NCI-H345 (cell line): Measurements from ENCODE around the gene MT1M.

Experiments
- DNase-seq: peaks from one replicate; lab custom pipeline; 2025; lab: John Stamatoyannopoulos, UW

MT1M gene

DNA sequence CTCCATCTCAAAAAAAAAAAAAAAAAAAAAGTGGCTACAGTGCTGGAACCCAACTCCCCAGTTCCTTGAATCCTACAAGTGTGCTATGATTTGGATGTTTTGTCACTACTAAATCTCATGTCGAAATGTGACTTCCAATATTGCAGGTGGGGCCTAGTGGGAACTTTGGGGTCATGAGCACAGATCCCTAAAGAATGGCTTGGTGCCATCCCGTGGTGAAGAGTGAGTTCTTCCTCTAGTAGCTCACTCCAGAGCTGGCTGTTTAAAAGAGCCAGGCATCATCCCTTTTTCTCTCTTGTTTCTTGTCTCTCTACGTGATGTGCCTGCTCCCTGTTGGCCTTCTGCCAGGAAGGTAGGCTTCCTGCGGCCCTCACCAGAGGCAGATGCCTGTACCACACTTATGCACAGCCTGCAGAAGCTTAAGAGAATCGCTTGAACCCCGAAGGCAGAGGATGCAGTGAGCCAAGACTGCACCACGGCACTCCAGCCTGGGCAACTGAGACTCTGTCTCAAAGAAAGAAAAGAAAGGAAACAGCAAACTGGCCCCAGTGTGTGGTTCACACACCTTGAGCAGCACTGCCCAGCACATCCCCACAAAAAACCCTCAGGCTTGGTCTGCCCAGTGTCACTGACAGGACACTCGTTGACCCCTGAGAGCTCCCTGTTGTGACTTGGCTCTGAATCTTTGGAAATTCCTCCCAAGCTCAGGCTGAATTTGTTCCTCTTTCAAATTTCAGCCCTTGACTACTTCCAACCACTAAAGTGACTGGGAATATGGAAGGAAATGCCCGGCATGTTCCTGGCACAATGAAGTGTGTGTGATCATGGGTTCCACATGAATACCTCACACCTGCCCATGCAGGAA lies 3.7 kb upstream of the MT1M start:
- DNase-seq = no peak

DNA sequence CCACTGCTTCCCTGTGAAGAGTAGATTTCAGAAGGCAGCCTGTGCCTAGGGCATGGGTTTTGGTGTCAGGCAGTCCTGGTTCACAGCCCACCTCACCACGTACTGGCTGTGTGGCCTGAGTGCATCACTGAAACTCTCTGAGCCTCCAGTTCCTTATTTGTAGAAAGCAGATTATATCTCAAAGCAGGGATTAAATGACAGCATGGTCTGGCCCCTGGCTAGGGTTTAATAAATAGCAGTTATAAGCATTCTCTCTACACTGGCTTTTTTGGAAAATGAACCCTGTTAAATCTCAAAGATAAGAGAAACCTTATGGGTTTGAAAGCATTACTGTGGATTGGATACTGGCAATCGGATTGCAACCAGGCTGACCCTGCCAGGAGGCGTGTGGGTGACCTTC lies 2.9 kb upstream of the MT1M start:
- DNase-seq = no peak

DNA sequence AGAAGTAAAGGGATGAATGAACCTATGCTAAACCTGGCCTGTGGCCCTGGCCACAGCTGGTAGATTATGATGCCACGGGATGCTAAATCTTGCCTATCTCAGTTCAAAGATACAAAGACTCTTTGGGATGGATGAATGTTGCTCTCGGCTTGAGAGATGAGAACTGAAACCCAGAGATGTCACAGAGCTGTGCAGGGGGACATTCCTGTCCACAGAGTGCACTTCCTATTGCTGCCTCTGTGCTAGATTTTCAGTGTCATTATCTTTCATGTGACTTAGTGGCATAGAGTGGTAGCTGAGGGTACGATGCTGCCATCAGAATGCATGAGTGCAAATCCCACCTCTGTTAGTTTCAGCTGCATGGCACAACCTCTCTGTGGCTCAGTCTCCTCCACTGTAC lies 2.3 kb upstream of the MT1M start:
- no peak for DNase-seq

DNA sequence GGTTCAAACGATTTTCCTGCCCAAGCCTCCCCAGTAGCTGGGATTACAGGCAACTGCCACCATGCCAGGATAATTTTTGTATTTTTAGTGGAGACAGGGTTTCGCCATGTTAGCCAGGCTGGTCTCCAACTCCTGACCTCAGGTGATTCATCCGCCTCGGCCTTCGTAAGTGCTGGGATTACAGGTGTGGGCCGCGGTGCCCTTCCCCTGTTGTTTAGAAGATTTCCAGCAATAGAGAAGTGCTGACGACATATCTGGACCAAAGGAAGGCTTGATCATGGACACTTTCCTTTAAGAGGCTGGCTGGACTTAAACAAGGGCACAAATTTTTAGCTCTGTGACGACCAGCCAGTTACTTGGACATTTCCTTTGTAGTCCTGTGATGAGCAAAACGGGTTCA lies 1.3 kb upstream of the MT1M start:
- DNase-seq = no peak

DNA sequence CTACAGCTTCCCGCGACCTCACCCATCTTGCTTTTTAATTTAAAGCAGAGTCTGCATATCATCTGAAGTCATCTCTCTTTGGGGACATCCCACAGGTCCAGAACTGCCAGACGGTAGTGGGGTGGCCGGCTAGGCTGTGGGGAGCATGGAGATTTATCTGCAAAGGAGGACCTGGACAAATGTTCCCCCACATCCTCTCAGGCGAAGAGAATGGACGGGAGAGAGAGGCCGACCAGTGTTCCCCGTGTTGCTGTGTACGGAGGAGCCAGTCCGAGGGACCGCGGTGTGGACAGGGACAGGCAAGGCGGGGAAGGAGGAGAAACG lies 665 bp upstream of the MT1M start:
- no peak for DNase-seq

DNA sequence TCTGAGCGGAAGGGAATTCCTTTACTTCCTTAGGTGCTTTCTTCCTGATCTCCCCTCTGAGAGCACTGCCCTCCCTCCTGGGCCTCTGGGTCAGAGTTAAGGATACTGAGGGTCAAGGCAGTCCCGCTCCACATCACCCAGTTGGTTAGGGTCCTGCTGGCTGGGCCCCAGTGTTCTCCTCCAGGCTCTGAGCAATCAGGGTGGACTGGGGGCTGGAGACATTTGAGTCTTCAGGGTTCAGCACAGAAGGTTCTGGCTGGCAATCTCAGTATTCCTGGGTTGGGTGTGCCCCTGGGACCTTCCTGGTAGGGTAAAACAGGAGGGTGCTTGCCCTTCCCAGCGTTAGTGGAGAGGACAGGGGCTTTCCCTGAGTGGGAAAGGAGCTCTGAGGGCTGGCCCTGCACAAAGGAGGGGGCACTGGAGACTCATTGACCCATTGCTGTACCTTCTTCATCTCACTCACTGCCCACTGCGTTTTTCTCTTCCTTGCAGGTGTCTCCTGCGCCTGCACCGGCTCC lies 448 bp downstream of the MT1M start:
- no peak for DNase-seq

DNA sequence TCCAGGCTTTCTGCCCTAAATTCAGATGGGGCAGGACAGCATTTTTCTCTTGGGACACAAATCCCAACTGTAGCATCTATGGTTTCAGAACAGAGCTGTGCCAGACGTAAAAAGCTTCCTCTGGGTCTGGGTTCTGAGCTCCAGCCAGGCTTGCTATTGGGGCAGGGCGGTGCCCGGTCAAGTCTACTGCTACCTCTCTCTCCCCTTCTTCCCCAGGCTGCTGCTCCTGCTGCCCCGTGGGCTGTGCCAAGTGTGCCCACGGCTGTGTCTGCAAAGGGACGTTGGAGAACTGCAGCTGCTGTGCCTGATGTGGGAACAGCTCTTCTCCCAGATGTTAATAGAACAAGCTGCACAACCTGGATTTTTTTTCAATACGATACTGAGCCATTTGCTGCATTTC lies 1.1 kb downstream of the MT1M start:
- DNase-seq = no peak

DNA sequence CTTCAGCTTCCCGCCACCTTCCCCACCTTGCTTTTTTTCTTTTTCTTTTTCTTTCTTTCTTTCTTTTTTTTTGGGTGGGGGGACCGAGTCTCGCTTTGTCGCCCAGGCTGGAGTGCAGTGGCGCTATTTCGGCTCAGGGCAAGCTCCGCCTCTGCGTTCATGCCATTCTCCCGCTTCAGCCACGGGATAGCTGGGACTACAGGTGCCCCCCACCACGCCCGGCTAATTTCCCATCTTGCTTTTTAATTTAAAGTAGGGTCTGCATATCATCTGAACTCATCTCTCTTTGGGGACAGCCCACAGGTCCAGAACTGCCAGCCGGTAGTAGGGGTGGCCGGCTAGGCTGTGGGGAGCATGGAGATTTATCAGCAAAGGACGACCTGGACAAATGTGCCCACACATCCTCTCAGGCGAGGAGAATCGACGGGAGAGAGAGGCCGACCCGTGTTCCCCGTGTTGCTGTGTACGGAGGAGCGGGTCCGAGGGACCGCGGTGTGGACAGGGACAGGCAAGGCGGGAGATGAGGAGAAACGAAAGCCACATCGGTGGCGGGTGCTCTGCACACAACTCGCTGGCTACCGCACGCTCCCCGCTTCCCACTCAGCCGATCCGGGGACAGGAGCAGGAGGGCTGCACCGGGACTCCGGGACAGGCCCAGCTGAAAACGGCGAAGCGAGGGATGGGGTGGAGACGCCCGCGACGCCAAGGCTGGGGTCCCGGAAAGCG lies 2.4 kb downstream of the MT1M start:
- DNase-seq = no peak

DNA sequence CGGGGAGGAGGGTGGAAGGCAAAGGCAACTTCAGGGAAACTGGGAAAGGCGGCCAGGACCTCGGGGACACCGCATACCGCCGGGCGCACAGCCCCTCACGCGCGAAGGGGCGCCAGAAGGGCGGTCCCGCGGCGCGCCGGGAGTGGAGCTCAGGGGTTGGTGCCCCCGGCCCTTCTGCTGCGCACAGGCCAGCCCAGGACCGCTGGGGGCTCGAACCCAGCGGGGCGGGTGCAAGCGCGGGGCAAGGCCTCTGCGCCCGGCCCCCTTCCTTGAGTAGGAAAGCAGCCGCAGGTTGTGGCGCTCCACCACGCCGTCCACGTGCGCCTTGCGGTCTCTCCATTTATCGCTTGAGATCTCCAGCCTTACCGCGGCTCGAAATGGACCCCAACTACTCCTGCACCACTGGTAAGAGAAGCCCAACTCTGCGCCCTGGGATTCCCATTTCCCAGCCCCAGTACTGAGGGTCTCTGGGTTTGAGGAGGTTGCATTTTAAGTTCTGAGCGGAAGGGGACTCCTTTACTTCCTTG lies 3.0 kb downstream of the MT1M start:
- no peak for DNase-seq

DNA sequence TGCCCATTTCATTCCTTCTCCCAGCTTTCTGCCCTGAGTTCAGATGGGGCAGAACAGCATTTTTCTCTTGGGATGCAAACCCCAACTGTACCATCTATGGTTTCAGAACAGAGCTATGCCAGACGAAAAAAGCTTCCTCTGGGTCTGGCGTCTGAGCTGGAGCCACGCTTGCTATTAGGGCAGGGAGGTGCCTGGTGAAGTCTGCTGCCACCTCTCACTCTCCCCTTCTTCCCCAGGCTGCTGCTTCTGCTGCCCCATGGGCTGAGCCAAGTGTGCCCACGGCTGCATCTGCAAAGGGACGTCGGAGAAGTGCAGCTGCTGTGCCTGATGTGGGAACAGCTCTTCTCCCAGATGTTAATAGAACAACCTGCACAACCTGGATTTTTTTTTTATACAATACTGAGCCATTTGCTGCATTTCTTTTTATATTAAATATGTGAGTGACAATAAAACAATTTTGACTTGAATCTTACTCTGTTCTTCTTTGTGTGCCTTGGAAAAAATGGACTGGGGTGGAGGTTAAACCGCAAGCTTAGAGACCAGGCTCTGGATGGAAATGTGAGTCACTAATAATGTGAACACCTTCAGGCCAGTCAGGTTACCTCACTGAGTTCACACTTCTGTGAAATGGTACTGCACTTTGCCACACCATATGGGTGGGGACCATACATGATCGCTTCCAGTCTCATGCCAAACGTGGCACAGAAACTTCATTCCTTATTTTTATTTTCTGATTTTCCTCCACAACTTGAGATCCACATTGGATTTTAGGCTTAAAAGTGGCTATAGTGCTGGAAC lies 4.4 kb downstream of the MT1M start:
- no peak for DNase-seq

DNA sequence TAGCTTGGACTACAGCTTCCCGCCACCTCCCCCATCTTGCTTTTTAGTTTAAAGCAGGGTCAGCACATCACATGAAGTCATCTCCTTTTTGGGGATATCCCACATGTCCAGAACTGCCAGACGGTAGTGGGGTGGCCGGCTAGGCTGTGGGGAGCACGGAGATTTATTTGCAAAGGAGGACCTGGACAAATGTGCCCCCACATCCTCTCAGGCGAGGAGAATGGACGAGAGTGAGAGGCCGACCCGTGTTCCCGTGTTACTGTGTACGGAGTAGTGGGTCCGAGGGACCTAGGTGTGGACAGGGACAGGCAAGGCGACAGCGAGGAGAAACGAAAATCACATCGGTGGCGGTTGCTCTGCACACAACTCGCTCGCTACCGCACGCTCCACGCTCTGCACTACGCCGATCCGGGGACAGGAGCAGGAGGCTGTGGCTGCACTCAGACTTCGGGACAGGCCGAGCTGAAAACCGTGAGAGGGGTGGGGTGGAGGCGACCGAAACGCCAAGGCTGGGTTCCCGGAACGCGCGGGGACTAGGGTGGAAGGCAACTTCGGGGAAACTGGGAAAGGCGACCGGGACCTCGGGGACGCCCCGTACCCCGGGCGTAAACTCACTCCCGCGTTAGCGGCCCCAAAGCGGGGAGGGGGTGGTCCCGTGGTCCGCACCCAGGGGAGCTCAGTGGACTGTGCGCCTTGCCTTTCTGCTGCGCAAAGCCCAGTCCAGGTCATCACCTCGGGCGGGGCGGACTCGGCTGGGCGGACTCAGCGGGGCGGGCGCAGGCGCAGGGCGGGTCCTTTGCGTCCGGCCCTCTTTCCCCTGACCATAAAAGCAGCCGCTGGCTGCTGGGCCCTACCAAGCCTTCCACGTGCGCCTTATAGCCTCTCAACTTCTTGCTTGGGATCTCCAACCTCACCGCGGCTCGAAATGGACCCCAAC lies 5.6 kb downstream of the MT1M start, which contains the start of gene MT1A:
TSS of gene MT1A (plus strand) at position 853 of the 937 bp plus-strand sequence. CDS start at position 926, 73 bp downstream.
- no peak for DNase-seq

DNA sequence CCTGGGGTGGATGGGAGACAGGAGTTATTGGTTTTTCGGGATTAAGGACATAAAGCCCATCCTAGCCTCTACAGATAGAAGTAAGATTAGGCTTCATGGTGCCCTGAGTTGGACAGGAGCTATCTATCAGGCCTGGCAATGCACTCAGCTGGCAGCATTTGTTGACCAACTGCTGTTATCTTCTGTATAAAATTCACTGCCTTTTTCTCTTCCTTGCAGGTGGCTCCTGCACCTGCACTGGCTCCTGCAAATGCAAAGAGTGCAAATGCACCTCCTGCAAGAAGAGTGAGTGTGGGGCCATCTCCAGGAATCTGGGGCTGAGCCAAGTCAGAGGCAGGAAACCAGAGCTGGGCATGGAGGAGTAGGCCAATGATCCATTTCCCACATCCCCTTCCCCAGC lies 6.6 kb downstream of the MT1M start:
- no peak for DNase-seq

DNA sequence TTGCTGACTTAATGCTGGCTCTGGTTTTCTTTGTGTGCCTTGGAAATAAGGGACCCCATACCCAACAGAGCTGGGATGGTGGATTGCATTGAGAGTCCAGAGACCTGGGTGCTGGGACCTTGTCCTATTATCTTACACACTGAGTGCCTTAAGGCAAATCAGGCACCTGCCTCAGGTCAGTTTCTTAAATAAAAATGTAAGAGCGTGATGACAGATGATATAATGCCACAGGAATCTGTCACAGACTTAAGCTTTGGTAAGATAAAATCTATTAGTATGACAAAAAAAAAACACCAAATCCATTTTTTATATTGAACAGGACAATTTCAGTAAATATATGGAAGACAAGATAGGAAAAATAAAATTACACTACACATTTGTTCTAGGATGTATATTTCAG lies 7.6 kb downstream of the MT1M start:
- DNase-seq = no peak

DNA sequence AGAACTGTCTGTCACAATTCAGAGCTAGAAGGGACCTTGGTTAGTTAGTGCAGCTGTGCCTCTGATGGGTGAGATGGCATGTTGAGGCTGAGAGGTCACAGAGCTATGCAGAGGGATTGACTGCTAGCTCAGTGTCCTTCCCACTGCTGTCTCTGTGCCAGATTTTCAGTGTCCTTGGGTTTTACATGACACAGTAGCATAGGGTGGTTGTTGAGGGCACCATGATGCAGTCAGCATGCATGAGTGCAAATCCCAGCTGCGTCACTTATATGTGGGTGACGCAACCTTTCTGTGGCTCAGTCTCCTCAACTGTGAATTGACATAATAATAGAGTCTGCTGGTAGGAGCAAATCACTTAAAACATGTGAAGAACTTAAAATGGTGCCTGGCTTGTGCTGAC lies 8.7 kb downstream of the MT1M start:
- DNase-seq = no peak

DNA sequence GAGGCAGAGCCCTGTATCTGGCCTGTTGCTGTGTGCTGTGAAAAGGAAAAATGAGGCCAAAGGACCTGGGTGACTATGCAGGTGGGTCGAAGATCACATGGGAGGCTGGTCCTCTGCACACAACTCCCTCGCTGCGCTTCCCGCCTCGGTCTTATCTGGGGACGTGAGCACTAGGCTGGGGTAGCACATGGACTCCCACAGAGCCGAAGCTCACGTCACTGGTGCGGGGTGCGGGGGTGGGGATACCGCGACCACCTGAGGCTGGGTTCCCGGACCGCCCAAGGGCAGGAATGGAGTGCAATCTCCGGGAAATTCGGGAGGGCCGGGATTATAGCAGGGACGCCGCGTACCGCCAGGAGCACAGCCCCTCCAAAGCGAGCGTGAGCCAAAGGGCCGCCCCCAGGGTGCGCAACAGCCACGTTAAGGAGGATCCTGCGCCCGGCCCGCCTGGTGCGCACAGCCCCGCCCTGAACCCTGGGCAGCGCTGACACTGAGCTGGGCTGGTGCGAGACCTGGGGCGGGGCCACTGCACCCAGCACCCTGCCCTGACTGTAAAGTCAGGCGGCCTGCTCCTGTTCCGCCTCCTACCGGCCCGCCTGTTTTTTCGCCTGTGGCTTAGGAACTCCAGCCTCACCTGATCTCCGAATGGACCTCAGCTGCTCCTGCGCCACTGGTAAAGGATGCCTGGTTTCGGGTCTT lies 10.8 kb downstream of the MT1M start:
- DNase-seq = no peak

DNA sequence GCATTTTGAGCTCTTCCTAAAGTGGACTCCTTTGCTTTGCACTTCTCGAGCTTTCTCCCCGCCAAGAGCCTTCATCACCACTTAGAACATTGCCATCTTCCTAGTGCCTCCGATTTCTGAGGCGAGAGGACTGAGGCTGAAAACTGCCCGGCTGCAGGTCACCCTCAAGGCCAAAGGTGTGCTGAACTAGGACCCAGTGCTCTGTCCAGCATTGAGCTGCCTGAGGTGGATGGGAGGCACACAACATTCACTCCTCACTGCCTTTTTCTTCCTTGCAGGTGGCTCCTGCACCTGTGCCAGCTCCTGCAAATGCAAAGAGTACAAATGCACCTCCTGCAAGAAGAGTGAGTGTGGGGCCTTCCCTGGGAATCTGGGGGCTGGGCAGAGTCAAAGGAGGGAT lies 11.4 kb downstream of the MT1M start:
- no peak for DNase-seq

DNA sequence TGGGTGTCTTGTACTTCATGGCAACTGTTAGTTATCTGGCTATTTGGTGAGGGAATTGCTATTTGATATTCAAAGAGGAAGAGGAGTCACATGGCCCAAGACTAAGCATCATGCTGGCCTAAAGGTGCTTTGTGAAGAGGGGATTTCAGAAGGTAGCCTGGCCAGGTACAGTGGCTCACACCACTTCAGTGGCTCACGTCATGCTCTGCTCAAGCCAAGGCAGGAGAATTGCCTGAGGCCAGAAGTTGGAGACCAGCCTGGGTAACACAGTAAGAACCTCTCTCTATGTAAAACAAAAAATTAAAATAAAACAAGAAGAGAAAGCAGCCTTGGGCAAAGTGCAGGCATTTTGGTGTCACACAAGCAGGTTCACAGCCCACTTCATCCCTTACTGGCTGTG lies 12.9 kb downstream of the MT1M start:
- no peak for DNase-seq

DNA sequence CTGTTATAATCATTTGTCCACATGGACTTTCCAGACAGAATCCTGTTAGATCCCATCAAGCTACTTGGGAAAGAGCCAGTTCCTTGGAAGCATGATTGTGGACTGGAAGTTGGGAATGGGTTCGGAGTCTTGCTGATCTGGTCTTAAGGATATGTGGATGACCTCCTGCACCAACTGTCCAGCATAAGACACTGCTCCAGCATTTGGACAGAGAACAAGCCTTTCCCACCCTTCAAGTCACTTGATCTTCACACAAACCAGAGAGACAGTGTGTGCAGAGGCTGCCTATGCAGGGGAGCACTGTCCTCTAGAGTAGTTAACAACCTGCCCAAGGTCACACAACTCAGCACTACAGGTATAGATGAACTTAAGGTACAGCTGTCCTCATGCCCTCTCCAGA lies 13.4 kb downstream of the MT1M start:
- DNase-seq = no peak

DNA sequence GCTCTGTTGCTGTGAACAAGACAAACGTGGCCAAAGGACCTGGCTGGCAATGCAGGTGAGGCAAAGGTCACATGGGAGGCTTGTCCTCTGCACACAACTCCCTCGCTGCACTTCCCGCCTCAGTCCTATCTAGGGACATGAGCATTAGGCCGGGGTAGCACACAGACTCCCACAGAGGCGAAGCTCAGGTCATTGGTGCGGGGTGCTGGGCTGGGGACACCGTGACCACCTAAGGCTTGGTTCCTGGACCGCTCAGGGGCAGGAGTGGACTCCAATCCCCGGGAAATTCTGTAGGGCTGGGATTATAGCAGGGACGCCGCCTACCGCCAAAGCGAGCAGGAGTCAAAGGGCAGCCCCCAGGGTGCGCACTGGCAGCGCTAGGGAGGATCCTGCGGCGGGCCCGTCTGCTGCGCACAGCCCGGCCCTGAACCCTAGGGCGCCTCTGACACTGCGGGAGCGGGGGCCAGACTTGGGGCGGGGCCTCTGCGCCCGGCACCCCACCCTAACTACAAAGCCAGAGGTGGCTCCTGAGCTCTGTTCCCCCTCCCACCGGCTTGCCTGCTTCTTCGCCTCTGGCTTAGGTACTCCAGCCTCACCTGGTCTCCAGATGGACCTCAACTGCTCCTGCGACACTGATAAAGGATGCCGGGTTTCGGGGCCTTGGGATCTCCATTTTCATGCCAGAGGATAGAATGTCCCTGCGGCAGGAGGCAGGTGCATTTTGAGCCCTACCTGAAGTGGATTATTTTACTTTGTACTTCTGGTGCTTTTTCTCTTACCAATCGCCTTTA lies 15.4 kb downstream of the MT1M start:
- no peak for DNase-seq

DNA sequence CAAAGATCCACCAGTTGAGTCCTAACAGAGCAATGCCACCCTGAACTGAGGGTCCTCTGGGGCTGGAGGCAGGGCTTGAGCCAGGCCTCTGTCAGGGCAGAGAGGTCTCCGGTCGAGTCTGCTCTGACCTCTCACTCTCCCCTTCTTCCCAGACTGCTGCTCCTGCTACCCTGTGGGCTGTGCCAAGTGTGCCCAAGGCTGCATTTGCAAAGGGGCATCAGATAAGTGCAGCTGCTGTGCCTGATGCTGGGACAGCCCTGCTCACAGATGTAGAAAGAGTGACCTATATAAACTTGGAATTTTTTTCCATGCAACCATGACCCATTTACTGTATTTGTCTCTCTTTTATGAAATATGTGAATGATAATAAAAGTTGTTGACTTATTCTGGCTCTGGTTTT lies 16.8 kb downstream of the MT1M start:
- no peak for DNase-seq
